ENCODE data around the gene MRPS7.

MRPS7 gene

DNA sequence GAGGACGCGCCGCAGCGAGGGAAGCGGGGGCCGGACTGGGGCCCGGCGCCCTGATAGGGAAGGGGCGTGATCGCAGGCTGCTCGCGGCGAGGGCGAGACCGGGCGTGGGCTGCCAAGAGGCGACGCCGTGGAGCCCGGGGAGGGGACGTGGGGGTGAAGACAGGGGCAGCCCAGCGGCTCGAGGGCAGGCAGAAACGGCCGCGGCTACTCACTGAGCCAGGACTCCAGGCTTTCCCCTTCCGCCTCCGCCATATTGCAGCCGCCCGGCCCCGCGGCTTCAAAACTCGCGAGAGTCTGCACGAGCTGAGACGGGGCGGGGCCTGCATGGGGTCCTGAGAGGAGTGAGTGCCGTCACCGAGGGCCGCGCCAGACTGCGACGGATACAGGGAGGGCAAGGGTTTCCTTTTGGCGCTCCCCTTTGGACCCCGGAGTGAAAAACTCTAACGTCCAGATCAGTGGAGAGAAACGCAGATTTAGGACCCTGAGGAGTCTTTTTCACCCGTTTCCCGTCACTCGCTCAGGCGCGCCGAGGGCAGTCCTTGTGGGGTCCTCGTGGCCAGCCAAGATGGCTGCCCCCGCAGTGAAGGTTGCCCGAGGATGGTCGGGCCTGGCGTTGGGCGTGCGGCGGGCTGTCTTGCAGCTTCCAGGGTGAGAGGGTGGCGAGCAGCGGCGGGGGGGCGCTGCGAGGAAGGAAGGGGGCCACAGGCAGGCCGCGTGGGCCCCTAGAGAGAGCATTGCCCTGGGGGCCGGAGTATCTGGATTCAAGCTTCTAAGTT lies at the start of gene MRPS7, which contains the start of gene GGA3:
Gene MRPS7 (plus strand): TSS at position 544 of the 776 bp plus-strand sequence. CDS start 22 bp downstream, at position 566.
Gene GGA3 (minus strand): TSS at position 271 of the 776 bp plus-strand sequence. CDS start 19 bp downstream, at position 252.
- in situ Hi-C loops (cut with MboI; ENCODE audit: low sequenced_read_pairs), result no loop called here

GRCh38 chr17:75218131-75218530 lies 43.5 kb upstream of the MRPS7 start:
- in situ Hi-C loops (cut with MboI; ENCODE audit: low sequenced_read_pairs), result no loop called here

DNA sequence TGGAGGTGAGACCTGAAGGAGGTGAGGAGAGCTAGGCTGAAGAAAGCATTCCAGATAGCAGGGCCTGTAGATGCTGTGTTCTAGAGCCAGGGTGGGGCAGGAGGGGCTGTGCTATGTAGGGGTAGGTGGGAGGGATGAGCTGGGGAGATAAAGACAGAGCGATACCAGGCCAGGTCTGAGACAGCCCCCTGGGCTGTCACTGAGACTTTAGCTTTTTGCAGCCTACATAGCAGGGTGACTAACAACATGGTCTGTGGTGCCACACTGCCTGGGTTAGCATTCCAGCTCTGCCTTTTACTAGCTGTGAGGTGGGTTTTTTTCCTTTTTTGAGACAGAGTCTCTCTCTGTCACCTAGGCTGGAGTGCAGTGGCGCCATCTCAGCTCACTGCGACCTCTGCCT lies 41.9 kb upstream of the MRPS7 start:
- in situ Hi-C loops (cut with MboI; ENCODE audit: low sequenced_read_pairs), result no loop called here

GRCh38 chr17:75225016-75225415 lies 36.7 kb upstream of the MRPS7 start:
- in situ Hi-C loops (cut with MboI; ENCODE audit: low sequenced_read_pairs), result no loop called here

- in situ Hi-C loops (cut with MboI; ENCODE audit: low sequenced_read_pairs), result no loop called here
These were observed 34.0 kb upstream of the MRPS7 start for GRCh38 chr17:75227729-75228128.

DNA sequence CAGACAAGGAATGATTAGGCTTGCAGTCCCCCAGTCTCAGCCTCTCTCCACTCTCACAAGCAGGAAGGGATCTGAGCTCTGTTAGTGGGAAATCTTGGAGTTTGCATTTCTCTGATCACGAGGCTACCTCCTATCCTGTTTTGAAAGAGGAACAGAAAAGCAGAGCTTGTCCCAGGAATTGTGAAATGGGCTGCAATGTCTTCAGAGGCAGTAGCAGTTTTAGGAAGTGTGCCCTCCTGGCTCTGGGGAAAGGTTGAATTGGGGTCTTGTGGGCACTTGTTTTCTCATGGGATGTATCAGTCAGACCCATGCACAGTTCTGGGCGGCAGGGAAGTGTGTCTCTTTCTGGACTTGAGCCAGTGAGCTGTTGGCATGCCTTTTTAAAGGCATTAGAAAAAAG lies 33.4 kb upstream of the MRPS7 start:
- in situ Hi-C loops (cut with MboI; ENCODE audit: low sequenced_read_pairs), result no loop called here

GRCh38 chr17:75228847-75229246 lies 32.8 kb upstream of the MRPS7 start:
- in situ Hi-C loops (cut with MboI; ENCODE audit: low sequenced_read_pairs), result no loop called here

DNA sequence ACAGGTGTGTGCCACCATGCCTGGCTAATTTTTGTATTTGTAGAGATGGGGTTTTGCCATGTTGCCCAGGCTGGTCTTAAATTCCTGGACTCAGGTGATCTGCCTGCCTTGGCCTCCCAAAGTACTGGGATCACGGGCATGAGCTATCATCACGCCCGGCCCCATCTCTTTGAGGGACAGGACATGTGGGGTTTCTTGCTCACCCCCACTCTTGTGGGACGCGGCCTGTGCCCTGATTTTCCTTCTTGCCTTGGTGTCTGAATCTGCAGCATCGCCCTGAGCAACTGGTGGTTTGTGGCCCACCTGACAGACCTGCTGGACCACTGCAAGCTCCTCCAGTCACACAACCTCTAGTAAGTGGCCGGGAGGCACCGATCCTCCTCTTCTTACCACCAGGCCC lies 30.6 kb upstream of the MRPS7 start:
- in situ Hi-C loops (cut with MboI; ENCODE audit: low sequenced_read_pairs), result no loop called here

DNA sequence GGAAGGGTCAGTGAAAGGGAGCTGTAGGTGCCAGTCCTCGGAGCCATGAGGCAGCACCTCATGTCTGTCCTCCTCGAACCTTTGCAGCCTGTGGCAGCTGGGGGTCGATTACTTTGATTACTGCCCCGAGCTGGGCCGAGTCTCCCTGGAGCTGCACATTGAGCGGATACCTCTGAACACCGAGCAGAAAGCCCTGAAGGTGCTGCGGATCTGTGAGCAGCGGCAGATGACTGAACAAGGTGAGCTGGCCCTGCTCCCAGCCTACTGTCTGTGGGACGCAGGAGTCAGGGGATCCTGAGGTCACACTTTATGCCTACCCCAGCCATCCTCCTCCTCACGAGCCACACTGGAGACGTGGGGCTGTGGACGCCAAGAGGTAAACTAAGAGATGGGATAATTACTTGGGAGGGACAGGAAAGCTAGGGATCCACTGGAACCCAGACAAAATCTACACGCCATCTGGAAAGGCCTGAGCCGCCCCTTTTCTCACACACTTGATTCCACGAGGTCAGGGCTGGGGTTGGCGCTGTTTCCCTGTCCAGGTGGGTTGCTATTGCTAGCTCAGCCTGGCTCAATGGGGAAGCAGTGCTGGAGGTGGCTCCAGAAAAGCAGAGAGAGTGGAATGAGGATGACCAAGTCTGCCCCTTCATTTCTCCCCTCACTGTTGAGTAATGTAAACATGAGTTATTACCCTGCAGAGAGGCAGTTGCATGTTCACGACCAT lies 29.8 kb upstream of the MRPS7 start:
- in situ Hi-C loops (cut with MboI; ENCODE audit: low sequenced_read_pairs), result no loop called here

- in situ Hi-C loops (cut with MboI; ENCODE audit: low sequenced_read_pairs), result no loop called here
These were observed 28.9 kb upstream of the MRPS7 start for GRCh38 chr17:75232786-75233185.

DNA sequence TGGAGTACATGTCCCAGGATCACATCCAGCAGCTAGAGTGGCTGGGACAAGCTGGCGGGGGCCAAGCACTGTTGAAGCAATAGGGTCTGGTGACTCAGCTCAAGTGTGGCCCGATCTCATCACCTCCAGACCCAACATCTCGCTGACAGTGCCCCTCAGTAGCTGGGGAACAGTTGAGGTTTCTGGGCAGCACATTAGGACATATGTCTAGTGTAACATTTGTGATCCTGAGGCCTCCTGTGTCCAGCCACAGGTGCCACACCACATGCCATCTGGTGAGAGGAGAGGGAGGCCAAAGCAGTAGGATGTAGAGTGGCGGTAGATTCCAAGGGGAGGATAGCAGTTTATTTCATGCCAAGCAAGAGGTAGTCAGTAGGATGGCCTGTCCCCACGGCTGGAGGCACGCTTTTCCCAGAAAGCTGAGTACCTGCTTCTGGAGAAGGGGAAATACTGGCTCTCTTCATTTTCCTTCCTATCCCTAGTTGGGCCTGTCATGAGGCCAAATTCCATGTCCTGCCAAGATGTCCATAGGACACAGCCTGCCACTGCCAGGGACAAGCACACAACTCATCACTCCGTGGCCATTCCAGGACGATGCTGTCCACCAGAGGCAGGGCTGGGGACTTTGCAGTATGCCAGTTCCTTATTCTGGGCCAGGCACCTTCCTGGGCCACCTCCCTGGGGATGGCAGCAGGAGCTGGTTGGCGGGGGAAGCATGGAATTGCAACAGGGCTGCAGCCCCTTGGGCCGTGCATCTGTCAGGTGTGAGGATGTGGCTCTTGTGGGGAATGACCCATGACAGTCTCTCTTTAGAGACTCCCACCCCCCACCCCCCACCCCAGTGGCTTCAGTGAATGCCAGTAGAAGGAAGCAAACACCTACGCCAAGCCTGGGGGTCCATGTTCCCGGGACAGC lies 24.3 kb upstream of the MRPS7 start:
- in situ Hi-C loops (cut with MboI; ENCODE audit: low sequenced_read_pairs), result no loop called here

- in situ Hi-C loops (cut with MboI; ENCODE audit: low sequenced_read_pairs), result no loop called here
These were observed 23.6 kb upstream of the MRPS7 start for GRCh38 chr17:75238020-75238580.

DNA sequence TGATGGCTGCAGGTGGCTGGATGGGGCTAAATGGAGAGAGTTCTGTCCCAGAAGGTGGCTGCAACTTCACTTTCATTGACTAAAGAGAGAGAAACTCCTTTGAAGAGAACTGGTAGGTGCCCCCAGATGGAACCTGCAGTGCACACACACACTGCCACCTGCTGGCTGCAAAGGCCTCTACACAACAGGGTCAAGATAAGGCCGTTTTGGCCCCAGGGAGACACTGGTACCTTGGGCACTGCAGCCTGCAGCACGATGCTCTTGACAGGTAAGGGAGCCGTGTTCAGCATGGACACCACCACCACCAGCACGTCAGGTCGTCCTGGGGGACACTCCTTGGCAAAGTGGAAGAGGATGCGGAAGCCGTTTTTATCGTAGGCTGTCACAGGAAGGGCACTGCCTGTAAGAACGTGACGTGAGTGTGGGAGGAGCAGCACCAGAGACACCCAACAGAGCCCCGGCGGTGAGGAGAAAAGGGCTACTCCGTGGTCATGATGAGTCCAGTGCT lies 22.9 kb upstream of the MRPS7 start:
- in situ Hi-C loops (cut with MboI; ENCODE audit: low sequenced_read_pairs), result no loop called here

GRCh38 chr17:75239214-75239613 lies 22.5 kb upstream of the MRPS7 start:
- in situ Hi-C loops (cut with MboI; ENCODE audit: low sequenced_read_pairs), result no loop called here

- in situ Hi-C loops (cut with MboI; ENCODE audit: low sequenced_read_pairs), result no loop called here
These were observed 21.8 kb upstream of the MRPS7 start for GRCh38 chr17:75239778-75240393.

GRCh38 chr17:75240394-75241142 lies 21.1 kb upstream of the MRPS7 start:
- in situ Hi-C loops (cut with MboI; ENCODE audit: low sequenced_read_pairs), result no loop called here

- in situ Hi-C loops (cut with MboI; ENCODE audit: low sequenced_read_pairs), result no loop called here
These were observed 20.6 kb upstream of the MRPS7 start for GRCh38 chr17:75241143-75241430.

DNA sequence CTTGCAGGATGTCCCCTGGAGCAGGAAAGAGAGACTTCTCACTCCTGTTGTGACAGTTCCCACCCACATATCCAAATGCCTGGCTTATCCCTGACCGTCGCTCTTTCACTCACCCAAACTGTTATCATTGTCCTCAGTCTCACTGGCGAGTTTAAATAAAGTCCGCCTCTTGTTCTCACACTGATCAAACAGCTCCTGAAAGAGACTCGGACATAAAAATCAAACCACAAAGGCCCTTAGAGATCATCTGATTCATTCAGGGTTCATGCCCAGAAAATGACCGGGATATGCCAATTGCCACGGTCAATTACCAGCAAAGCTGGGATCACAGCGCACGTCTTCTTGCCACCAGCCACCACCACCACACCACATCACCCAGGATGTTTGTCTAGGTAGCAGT lies 20.2 kb upstream of the MRPS7 start:
- in situ Hi-C loops (cut with MboI; ENCODE audit: low sequenced_read_pairs), result no loop called here

DNA sequence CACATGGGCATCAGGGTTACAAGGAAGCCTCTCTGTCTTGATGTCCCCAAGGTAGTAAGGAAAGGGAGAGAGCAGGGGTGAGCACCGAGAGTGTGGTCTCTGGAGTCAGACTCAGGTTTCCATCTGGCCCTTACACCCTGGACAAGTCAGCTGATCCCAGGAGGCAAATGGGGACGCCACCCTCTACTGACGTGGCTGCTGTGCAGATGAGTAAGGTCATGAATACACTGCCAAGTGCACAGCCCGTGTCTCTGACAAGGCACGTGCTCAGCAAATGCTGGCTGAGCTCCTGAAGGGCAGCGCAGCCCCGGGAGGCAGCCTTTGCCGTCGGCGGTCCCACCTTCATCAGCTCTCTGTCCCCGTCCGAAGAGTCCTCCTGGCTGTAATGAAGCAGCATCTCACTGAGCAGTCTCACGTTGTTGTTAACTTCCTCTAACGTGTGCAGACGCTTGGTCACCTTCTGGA lies 19.7 kb upstream of the MRPS7 start:
- in situ Hi-C loops (cut with MboI; ENCODE audit: low sequenced_read_pairs), result no loop called here

All from hTERT RPE-1 (cell line).